ENCODE measurements around the gene OR8G1.
"Not testable (repeated sequence)": the region's sequence is repeated elsewhere in the genome, so short reads cannot be mapped to it uniquely, and the experiment has no call there.

Gene OR8G1

DNA sequence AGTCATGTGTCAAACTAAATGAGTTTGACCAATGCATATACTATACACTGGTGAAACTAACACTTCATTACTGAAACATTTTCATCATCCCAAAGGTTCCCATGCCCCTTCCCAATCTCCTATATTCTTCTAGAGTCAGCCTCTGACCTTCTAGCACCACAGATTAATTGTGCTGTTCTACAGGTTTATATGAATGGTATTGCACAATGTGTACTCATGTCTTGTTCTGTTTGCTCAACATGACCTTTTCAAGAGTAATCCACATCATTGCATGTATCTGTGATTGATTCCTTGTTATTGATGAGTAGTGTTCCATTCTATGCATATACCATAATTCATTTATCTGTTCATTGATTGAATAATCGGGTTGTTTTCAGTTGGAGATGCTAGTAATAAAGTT lies 7.5 kb upstream of the OR8G1 start:
- DNase-seq (ENCODE audit: low read depth in 1 of 2, low spot score in 1 of 2): no peak

DNA sequence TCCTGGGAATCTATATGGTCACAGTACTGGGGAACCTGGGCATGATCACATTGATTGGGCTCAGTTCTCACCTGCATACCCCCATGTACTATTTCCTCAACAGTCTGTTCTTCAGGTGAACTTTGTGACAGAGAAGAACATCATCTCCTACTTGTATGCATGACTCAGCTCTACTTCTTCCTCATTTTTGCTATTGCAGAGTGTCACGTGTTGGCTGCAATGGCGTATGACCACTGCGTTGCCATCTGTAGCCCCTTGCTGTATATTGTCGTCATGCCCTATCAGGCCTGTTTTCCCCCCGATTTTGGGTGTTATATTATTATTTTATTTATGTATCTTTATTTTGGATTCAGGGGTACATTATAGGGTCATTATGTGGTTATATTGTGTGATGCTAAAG lies 2.4 kb upstream of the OR8G1 start:
- DNase-seq (ENCODE audit: low read depth in 1 of 2, low spot score in 1 of 2): no peak

DNA sequence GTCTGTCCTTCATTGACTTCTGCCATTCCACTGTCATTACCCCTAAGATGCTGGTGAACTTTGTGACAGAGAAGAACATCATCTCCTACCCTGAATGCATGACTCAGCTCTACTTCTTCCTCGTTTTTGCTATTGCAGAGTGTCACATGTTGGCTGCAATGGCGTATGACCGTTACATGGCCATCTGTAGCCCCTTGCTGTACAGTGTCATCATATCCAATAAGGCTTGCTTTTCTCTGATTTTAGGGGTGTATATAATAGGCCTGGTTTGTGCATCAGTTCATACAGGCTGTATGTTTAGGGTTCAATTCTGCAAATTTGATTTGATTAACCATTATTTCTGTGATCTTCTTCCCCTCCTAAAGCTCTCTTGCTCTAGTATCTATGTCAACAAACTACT lies 9.0 kb downstream of the OR8G1 start:
- not testable (repeated sequence) for DNase-seq (ENCODE audit: low read depth in 1 of 2, low spot score in 1 of 2)

DNA sequence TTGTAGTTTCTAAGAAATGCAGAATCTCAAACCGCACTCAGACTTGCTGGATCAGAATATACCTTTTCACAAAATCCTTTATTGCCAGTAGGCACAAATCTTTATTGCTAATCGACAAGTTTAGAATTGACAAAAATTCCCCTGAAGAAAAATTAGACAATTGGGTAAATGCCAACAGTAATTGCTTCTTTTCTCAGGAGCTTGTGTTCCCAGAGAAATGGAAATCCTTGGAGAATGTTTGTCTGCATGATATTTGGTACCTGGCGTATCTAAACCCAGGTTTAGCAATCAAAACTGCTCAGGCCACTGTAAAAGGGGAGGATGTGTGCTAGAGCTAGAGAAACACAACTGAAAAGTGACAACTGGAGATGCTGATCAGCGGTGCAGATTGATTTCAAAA lies 15.2 kb downstream of the OR8G1 start, which contains the start of gene OR8G5:
OR8G5 (plus strand) TSS at position 301 of the 400 bp plus-strand sequence. CDS start 8,556 bp downstream, outside the sequence.
- DNase-seq (ENCODE audit: low read depth in 1 of 2, low spot score in 1 of 2): no peak

DNA sequence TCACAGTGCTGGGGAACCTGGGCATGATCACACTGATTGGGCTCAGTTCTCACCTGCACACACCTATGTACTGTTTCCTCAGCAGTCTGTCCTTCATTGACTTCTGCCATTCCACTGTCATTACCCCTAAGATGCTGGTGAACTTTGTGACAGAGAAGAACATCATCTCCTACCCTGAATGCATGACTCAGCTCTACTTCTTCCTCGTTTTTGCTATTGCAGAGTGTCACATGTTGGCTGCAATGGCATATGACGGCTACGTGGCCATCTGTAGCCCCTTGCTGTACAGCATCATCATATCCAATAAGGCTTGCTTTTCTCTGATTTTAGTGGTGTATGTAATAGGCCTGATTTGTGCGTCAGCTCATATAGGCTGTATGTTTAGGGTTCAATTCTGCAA lies 24.1 kb downstream of the OR8G1 start:
- DNase-seq (ENCODE audit: low read depth in 1 of 2, low spot score in 1 of 2): not testable (repeated sequence)

DNA sequence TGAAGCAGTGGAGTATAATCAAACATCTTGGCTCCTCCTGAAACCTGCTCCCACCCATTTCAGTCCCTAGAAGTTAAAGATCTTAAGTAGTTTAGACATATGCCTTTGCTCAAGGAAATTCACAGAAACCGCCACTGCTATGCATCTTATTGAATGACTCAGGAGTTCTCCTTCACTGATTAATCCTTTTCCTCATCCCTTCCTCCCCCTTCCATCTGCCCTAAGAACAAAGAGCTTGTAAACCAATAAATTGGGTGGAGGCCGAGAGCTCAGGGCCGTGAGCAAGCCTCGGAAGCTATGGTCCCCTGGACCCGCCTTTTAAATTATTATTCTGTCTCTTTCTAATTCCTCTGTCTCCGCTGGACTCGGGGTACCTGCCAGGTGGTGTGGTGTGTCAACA lies 30.0 kb downstream of the OR8G1 start:
- DNase-seq (ENCODE audit: low read depth in 1 of 2, low spot score in 1 of 2): not testable (repeated sequence)

DNA sequence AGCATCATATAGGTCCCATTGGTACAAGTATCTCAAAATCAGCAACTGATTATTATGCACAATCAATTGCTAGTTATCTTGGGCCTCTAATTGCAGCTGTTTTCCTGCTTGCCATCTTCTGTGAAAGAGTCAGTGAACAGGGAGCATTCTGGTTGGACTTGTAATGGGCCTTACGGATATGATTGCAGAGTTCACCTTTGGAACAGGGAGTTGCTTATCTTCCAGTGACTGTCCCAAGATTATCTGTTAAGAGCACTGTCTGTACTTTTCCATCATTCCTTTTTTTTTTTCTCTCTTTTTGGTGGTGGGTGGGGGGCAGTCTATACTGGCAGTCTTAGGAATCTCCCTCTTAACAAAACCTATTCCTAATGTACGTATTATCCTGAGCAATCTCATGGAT lies 33.1 kb downstream of the OR8G1 start:
- no peak for DNase-seq (ENCODE audit: low read depth in 1 of 2, low spot score in 1 of 2)

DNA sequence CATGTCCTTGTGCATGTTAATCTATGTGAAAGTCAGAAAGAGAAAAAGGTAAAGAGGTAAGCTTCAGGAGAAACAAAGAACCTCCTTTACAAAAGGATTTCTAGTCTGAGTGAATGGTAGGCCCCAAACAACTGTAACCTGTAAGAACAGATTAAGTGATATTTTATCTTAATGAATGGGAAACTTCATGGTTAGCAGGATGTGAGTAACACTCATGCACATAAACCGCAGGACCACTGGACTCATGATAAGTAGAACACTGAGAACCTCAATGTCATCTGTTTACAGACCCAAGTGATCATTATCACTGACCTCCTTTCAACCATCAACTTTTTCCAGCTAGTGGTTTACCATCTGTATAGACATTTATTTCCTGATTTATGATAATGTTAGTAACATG lies 35.2 kb downstream of the OR8G1 start:
- no peak for DNase-seq (ENCODE audit: low read depth in 1 of 2, low spot score in 1 of 2)

DNA sequence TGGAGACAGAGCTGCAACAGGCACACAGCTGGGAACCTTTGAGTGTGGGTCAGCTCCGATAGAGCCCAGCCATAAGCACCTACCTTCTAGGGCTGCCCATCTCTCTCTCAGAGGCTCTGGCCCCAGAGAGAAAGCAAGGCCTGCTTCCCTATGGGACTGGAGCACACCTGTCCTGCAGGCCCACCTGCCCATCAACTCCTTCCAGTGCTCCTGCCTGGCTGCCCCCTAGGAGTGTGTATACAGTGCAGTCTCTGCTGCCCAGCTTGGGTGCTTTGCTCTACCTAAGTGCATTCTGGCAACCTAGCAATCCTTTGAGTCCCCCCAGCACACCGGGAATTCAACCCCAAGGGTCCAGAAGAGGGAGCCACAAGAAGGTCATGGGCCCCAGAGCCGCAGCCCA lies 36.3 kb downstream of the OR8G1 start:
- no peak for DNase-seq (ENCODE audit: low read depth in 1 of 2, low spot score in 1 of 2)

DNA sequence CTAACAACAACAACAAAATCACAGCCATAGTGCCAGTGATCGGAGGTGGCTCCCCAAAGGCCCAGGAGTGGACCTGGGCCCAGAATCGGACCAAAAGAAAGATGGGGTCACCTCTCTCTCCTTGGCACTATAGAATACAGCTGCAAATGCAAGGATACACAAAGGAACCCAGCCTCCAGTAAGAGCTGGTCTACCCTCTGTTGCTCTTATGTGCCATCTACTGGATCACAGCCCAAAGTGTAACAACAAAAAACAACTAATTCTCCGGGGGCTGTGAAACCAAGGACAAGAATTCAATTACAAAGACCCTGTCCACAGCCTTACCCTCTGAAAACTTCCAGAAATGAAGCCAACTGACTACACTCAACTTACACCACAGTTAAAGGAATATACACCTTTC lies 36.9 kb downstream of the OR8G1 start:
- DNase-seq (ENCODE audit: low read depth in 1 of 2, low spot score in 1 of 2): no peak

DNA sequence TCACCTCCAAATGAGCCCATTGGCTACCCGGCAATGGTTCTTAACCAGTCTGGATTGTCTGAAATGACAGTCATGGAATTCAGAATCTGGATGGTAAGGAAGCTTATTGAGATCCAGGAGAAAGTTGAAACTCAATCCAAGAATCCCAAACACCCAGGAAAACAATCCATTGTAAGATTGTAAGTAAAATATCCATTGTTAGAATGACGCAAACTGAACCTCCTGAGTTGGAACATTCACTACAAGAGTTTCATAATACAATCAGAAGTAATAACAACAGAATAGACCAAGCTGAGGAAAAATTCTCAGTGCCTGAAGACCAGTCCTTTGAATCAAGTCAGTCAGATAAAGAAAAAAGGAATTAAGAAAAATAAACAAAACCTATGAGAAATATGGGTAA lies 37.4 kb downstream of the OR8G1 start:
- DNase-seq (ENCODE audit: low read depth in 1 of 2, low spot score in 1 of 2): no peak

DNA sequence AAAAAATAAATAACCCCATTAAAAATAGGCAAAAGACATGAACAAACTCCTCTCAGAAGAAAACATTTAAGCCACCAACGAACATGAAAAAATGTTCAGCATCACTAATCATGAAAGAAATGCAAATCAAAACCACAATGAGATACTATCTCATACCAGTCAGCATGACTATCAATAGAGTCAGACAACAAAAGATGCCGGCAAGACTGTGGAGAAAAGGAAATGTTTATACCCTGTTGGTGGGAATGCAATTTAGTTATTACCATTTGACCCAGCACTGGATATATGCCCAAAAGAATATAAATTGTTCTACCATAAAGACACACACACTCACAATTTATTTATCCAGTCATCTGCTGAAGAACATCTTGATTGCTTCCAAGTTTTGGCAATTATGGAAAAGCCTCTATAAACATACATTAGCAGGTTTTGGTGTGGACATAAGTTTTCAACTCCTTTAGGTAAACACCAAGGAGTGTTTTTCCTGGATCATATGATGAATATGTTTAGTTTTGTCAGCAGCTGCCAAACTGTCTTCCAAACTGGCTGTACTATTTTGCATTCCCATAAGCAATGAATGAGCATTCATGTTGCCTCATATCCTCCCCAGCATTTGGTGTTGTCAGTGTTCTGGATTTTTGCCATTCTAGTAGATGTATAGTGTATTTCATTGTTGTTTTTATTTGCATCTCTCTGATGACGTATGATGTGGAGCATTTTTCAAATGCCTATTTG lies 44.9 kb downstream of the OR8G1 start:
- DNase-seq (ENCODE audit: low read depth in 1 of 2, low spot score in 1 of 2): no peak

DNA sequence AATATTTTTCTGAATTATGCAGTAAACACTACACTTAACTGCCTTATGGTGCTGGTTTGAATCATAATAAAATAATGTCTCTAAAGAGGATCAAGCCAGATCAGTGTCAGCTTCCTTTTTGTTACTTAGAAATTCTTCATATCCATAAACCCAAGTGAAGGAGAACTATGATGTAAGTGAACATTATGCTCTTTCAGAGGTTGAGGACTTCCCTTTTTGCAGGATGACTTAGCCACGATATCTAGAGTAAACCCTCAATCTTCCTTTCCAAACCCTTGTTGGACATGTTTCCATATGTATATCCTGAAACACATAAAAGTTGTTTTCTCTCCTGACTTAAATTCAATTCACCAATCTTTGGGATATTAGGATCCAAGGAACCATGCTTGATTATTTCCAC lies 53.8 kb downstream of the OR8G1 start:
- no peak for DNase-seq (ENCODE audit: low read depth in 1 of 2, low spot score in 1 of 2)

DNA sequence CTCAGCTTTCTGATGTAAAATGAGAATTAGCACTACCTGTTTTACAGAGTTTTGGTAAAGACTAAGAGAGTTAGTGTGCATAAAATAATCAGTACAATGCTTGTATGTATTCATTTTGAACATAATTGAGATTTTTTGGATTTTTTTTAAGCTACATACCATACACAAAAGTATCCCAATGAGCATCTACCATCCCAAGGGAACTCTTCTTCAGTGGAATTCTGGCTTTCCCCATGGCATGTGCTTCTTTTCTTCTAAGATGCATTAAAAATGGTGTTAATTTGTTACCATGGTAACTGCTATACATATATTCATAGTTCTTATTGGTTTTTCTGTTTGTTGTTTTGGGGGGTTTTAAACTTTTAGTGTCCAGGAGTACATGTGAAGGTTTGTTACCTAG lies 55.1 kb downstream of the OR8G1 start:
- DNase-seq (ENCODE audit: low read depth in 1 of 2, low spot score in 1 of 2): no peak

DNA sequence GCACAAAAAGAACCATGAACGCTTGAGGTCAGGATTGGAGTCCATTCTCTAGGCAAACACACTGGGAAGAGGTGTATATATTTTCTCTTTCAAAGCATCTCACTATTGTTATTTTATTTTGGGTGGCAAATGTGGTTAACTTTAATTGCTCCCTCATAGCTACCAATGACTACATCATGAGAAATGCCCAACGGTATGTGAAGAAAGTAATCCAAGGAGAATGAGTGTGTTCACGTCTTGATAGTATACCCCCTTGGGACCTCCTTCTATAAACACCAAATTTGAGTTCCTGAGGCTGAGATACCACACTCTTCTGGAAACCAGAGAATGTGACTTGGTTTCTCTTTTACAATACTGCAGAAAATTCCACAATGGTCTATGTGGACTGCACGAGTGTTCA lies 57.0 kb downstream of the OR8G1 start:
- no peak for DNase-seq (ENCODE audit: low read depth in 1 of 2, low spot score in 1 of 2)

DNA sequence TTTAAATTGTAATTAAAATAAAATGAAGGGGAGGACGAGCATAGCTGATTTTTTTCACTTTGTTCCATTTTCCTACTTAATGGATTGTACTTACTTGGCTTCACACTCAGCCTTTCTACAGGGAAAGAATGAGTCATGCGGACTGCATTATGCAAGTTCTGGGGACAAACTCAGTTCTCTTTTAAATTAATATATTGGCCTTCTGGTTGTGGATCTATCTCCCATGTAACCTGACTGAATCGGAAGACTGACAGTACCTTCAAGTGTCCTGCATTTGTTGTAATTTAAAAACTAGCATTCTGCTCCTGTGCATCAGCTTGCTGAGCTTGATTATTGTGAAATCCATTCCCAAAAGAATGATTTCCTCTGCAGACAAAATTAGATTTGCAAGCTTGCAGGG lies 60.7 kb downstream of the OR8G1 start:
- no peak for DNase-seq (ENCODE audit: low read depth in 1 of 2, low spot score in 1 of 2)

DNA sequence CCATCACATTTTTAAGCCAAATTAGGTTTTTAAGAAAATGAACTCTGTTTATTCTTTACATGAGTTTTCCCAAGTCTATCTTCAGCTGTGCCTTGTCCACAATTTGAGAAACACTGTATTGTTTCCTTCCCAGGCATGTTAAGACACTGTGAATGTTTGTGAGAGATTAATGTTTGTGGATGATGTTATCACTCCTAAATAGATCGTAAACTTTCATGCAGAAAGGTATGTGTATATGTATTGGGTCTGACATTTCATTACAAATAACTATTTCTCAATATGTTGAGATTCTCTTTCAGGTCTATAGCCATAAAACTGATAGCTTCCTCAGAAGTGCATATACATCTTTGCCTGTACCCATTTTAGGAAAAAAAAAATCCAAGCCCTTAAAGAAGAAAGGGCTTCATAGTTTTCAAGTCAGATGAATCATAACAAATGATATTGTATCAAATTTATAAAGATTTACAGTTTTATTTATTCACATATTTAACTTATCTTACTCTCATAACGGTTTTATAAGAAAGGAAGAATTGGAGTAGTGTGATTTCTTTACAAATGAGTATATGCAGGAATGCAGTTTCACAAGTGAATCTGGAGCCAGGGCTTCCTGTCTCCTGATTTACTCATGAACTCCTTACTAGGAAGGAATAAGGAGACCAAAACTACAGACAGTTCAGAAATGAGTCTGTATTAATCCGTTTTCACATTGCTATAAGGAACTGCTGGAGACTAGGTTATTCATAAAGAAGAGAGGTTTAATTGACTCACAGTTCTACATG lies 61.6 kb downstream of the OR8G1 start:
- DNase-seq (ENCODE audit: low read depth in 1 of 2, low spot score in 1 of 2): no peak
